Measurements from ENCODE around the gene MRPL48.
"Not testable (repeated sequence)": the region's sequence is repeated elsewhere in the genome, so short reads cannot be mapped to it uniquely, and the experiment has no call there.

The MRPL48 gene

DNA sequence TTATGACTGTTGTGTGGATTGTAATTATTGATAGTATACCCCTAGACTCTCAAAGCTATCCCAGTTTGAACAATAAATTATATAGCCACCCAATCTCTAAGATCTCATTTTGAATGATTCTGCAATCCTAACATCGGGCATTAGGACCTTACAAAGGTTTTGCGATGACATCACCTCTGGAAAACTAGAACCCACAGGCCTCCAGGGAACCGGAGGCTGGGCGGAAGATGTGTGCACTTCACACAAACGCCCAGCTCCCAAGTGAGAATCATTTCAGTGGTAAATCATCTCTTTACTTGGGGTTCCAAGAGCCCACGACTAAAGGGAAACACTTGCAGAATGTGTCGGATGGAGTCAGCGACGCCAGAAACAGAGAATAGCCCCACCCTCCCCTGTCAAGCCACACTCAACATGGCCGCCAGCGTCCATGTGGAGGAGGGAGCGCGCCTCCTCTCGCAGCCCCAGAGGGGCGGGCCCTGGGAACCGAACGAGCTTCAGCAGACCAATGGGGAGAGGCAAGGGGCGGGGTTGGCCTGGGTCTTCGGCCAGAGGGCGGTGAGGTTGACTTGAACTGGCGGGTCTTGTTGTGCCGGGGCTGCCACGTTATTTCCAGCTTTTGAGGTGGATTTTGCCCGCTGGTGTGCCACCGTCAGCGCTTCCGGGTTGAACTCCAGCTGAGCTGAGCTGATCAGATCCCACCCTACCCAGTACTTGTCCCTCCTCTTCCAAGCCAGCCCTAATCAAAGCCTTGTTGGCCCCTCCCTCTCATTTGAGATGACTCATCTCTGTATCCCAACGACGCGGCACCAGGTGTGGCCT lies 8.4 kb upstream of the MRPL48 start:
- DNase-seq, result peak; percentile 99

DNA sequence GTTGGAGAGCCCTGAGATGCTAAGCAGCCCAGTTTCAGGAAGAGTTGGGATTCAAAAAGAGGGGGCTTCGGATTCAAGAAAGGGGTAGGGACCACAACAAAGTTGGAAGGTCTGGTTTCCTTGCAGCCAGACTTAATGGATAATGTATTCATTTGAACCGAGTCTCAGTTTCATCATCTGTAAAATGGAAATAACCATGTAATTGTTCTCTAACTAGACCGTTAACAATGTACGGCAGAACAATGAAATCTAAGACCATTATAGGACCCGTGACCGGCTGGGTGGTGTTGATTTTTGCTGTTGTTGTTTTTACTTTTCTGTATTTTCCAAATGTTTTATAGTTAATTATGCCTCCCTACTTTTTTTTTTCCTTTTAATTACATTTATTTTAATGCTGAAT lies 6.4 kb upstream of the MRPL48 start:
- DNase-seq, result no peak

DNA sequence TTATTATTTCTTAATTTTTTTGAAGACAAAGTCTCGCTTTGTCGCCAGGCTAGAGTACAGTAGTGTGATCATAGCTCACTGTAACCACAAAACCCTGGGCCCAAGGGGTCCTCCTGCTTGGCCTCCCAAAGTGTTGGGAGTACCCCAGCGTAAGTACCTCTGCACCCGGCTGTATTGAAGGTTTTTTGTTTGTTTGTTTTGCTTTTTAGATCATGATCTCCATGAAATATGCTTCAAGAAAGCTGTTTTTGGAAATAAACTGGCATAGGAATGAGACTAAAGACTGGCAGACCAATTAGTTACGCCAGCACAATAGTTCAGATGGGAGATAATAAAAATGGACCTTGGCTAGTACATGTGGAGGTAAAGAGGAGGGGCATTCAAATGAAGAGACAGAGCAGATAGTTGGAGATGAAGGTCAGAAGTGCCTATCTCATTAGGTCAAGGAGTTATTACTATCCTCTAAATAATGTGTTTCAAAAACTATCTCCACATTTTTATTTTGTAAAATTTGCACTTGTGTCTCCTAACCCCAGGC lies 4.1 kb upstream of the MRPL48 start:
- DNase-seq, result no peak

DNA sequence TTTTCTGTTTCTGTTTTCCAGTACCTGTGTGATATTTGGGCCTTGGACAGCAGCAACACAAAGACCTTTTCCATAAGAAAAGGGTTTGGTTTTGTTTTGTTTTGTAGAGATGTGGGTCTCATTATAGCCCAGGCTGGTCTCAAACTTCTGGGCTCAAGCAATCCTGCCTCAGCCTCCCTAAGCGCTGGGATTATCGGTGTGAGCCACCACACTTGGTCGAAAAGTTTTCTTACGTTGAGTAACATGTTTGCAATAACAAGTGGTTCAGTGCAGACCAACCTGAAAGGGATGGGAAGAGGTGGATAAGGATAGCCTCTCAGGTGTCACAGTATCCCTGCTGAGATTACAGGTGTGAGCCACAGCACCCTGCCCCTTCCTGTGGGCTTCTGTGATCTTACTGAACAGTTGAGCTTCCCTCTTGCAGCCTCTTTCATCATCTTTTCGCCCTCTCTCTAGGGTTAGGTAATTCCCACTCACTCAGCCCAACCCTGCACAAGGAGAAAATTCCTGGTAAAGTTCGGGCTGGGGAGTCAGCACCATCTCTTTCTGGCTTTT lies 3.5 kb upstream of the MRPL48 start:
- no peak for DNase-seq

DNA sequence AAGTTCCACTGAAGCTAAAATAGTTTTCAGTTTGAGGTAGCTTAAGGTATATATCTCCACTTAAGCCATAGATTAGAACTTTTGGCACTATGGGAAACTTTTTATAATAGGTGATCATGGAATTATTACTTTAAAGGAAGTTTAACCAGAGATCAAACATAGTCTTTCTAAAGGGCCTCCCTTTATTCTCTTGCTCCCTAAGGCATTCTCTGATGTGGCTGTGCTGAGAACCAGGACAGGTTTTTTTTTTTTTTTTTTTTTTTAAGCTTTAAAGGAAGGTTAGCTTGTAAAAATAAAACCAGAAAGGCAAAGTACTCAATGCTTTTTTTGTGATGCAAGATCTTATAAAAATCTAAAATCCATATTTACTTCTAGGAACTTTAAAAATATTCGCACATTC lies 2.9 kb upstream of the MRPL48 start:
- no peak for DNase-seq

DNA sequence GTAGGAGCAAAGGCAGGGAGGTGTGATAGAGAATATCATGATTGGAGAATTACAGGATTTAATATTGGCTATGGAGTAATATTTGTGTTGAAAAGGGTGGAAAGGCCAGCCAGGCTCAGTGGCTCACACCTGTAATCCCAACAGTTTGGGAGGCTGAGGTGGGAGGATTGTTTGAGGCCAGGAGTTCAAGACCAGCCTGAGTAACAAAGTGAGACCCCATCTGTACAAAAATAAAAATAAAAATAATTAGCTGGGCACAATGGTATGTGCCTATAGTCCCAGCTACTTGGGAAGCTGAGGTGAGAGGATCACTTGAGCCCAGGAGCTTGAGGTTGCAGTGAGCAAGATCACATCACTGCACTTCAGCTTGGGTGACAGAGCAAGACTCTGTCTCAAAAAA lies 2.2 kb upstream of the MRPL48 start:
- not testable (repeated sequence) for DNase-seq

DNA sequence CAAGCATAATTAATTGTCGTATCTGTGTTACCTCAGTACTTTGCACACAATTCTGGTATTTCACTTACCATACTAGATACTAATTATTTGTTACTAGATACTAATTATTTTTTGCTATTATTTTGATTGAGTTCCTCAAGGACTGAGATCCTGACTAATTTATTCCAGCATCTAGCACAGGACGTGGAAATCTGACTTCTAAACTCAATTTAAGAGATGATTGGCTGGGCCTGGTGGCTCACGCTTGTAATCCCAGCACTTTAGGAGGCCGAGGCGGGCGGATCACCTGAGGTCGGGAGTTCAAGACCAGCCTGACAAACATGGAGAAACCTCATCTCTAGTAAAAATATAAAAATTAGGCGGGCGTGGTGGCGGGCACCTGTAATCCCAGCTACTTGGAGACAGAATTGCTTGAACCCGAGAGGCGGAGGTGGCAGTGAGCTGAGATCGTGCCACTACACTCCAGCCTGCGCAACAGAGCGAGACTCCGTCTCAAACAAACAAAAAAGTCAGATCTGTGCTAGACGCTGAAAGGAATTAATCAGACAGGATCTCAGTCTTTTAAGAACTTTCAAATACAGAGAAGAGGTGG lies 527 bp upstream of the MRPL48 start:
- no peak for DNase-seq

DNA sequence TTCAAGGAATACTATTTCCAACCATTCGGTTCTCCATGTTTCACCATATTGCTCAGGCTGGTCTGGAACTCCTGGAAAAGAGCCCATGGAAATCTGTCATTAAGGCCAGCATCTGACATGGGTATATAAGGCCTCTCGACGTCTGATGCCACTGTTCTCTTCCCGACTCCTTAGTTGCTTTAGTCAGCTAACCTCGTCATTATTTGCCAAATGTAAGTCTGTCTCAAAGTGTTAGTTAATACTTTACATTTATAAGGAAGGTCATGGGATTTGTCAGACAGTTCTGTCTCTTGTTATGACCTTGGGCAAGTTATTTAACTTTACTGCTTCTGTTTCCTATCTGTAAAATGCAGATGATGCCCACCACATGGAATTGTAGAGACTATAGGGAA lies 1.6 kb downstream of the MRPL48 start:
- no peak for DNase-seq

DNA sequence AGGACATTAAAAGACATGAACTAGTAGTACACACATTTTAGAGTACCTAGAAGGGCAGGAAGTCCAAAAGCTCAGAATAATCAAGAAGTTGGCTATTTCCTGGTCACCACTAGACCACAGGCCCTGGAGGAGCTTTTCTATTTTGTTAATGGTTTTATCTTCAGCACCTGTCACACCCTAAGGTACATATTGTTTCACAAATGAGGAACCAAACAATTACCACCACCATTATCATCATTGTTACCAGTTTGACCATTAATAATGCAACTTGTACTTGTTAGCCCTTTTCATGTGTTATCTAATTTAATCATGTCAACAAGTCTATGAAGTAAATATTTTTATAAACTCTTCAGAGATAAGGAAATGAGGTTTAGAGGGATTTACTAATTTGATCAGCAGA lies 4.9 kb downstream of the MRPL48 start:
- no peak for DNase-seq

DNA sequence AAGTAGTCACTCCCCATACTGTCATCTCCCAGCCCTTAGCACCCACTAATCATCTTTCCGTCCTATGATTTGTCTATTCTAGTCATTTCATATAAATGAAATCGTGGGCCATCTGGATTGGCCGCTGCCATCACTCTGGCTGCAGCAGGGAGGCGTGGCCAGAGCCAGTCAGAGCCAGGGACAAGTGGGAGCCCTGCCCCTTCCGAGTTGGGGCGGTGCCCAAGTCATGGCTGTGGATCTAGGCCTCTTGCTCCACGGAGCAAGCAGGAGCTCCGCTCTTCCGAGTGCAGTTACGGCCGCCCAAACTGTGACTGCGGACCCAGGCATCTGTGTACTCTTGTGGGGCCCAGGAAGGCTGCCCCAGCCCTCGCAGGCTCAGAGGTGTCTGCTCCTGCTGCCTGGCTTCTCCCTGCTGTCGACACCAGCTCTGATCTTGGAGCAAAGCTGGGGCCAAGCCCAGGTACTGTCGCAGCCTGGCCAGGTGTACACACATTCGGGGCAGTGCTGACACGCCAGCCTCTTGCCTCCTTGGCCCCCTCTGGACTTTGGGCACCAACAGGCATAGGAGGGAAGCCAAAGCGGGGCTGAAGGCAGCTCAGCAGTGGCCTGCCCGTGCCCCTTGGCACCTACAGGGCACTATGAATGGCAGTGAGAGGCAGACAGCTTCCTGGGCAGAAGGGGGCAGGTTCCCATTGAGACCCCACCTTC lies 8.4 kb downstream of the MRPL48 start:
- DNase-seq, result no peak

DNA sequence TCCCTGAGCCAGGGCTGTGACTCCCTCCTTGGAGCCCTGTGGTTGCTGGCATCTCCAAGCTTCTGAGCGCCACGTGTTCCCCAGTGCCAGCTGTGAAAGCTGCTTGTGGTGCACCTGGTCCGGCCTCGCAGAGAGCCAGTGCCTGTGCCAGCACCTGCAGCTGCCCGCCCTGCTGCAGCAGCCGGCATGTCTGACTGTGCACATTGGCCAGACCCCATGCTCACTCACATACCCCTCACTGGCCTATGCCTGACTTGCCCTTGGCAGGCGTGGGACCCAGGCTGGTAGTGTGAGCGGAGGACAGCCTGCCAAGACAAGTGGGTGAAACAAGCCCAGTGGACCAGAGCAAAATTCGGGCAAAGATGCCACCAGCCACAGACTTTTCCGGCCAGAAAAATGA lies 9.8 kb downstream of the MRPL48 start:
- no peak for DNase-seq

DNA sequence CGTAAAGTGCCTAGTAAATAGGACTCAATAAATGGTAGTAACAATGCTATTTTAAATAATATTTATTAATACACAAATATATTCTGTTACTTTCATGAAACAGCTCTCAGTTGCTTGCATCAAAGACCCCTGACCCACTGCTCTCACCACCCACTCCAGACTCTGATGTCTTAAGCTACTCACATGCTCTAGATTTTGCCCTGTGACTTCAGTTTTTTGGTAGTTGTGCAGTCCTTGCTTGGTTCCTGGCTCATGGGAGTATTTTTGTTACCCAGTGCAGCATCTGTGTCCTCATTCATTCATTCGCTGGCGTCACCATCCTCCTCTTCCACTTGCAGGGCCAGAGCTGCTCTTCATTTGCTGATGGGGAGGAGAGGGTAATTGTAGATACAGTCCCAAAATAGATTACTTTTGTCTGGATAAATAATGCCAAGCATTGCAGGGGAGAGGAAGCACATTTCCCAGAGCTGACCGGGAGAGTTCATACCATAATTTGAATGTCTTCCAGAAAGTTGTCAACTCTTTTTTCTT lies 12.7 kb downstream of the MRPL48 start:
- DNase-seq, result no peak

DNA sequence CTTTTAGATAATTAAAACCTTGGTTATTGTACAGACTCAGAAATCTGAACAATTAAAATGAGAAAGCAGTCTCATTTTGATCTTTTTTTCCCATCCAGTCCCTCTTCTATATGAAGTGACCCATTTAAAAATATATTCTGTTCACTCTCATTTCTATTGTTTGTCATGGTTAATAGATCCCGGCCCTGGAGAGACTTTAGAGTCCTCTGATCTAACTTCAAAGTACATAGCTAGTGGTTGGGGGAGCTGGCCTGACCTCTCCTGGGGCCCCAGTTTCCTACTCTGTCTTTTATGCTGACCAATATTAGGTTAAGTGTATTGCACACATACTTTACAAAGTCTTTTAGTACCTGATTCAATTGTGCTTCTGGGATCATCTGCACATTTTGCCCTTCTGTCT lies 13.5 kb downstream of the MRPL48 start:
- DNase-seq, result no peak

DNA sequence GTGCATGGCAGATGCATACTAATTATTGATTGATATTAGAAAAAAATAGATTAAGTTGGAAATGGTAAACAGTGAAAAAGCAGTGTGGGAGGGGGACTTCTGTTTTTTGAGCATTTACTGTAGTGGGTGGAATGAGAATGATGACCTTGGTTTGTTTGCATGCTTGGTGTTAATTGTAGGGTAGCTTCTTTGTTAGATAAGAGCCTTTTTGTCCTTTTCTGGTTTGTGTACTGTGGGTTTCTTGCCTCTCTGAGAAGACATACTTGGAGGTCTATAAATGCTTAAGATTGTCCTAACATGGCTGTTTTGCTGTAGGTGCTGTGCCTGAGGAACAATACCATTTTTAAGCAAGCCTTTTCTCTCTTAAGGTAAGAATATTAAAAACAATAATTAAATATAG lies 17.0 kb downstream of the MRPL48 start:
- no peak for DNase-seq

DNA sequence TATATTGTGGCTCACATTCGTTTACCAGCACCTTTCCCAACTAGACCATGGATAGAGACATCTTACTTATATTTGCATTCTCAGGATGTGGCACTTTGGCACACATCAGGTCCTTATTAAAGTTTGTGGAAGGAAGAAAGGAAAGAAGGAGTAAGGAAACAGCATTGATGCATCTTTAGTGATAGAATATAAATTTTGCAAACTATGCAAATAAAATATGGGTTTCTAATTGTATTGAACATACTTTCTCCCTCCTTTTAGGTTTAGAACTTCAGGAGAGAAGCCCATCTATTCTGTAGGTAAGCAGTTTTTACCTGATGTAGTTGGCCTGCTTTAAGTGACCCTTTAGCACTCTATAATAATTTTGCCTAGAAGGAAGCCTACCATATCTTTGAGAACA lies 20.4 kb downstream of the MRPL48 start:
- DNase-seq, result no peak

DNA sequence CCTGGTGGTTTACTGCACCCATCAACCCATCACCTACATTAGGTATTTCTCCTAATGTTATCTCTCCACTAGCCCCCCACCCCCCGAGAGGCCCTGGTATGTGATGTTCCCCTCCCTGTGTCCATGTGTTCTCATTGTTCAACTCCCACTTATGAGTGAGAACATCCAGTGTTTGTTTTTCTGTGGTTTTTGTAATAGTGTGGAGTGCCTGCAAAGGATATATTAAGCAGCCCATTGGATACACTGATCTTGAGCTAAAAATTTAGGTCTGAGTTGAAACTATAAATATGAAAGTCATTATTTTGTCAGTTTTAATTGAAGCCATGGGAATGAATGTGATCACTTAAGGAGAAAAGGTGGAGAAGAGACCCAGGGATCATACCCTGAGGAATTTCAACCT lies 23.0 kb downstream of the MRPL48 start:
- no peak for DNase-seq

DNA sequence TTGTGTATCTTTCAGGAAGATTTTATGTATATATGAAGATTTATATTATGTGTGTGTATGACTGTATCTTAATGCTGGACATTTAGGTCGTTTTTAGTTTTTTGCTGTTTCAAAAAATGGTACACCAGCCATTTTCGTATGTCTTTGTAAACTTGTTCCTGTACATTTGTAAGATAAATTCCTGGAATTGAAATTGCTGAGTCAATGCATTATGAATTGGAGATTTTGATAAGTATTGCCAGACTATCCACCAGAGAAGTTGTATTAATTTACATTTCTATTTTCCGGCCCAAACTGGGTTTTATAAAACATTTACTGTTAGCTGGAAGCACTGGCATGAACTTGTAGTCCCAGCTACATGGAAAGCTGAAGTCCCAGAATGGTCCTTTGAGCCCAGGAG lies 24.6 kb downstream of the MRPL48 start:
- no peak for DNase-seq

DNA sequence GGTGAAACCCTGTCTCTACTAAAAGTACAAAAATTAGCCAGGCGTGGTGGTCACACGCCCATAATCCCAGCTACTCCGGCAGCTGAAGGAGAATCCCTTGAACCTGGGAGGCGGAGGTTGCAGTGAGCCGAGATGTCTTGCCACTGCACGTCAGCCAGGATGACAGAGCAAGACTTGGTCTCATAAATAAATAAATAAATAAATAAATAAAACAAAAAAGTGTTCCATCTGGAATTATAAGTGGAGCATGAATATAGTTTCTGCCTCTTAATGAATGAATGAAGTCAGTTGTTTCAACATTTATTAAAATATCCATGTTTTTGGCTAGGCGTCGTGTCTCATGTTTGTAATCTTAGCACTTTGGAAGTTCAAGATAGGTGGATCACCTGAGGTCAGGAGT lies 27.1 kb downstream of the MRPL48 start:
- DNase-seq, result no peak

DNA sequence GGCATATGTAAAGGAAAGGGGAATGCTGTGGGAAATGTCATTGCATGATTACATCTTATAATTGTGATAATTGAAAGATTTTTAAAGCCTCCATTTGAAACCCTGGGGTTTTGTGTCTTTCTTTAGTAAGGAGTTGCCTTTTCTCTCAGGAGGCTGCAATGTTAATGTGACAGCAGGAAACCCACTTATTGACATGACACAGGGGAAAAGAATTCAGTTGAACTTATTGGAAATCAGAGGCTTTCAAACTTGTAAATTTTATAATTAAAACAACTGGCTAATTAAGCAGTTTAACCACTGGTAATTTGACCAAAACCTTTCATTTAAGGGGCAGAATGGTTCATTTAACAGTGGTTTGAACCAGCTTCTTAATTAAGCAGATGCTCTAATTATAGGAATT lies 31.2 kb downstream of the MRPL48 start:
- no peak for DNase-seq

DNA sequence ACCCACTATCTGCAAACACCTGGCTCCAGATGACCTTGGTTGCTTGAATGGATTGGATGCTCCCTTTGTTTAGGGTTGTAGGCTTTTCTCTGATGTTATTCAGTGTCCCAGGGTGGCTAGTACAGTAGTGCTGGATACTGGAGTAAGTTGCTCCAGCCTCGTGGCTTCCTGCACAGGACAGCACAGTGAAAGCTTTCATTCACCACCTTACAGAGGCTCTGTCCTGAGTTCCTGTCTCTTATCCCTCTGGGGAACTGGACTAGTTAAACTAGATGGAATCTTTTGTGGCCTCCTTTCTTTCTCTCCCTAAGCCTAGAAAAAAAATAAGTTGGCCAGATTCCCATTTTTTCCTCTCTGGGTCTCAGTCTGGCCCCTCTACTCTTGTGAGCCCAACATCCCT lies 42.6 kb downstream of the MRPL48 start:
- no peak for DNase-seq

DNA sequence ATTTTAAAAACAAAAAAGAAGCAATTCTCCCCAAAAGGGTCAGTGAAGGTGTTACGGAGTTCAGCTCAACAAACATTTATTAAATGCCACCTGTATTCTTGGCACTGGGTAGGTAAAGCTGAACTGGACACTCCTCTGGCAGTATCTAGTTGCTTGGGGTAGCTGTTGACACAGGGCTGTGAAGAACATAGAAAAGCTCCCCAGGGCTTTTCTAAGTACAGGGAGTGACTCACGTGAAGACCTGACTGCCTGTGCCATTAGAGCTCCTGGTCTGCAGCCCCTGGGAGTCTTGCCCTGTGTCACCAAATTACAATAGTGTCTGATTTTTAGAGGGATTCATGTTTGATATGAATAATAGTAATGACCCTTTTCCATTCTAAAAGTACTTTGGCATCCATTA lies 45.4 kb downstream of the MRPL48 start:
- no peak for DNase-seq

DNA sequence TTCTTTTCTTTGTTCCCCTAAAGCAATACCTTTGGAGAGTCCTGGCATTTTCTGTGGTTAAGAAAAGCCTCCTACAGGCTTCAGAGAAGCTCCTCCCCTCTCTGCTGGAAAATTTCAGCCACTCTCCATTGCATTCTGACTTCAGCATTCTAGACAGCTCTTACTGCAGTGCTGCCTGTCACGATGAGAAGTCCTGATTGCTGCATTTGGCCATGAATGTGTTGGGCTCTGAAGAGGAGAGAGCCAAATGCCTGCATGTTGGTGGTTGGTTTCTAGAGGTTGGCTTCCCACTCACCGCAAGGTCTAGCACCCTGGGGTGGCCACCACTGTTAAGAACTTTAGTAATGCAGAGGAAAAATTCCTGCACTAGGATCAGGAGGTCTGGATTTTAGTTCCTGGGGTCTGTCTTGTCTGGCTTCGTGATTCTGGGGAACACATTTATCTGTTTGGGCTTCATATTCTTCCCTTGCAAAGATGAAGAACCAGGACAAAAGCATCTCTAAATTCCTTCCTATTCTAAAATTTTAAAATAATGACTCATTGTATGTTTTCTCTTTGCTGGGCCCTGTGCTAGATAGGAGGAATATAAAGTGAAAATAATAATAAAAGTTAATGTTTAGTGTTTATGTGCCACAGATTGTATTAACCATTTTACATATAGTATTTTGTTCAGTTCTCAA lies 50.9 kb downstream of the MRPL48 start:
- no peak for DNase-seq

DNA sequence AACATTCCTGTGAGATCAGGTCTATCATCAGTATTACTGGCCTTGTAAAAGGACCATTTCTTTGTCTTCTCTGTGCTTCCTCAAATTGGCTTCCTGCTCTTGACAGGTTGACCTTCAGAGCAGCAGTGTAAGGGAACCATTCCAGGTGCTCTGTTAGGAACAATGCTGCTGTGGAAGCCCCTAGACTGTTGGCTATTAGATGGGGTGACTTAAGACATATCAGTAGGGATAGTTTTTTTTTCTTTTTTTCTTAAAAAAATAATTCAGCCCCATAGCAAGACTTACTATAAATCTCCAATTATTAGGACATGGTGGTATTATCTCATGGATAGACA lies 51.4 kb downstream of the MRPL48 start:
- DNase-seq, result no peak

Measured in stimulated activated CD4-positive, alpha-beta T cell treated with anti-CD3 and anti-CD28 coated beads, Interleukin-2, amount 100 ng/mL, for 24 hours (primary cell).